Prostate gland (tissue), 2 donors: Measurements from ENCODE around the gene HOXD11. TPM values are rescaled to one million over a fixed set of nuclear protein-coding genes. Genes with fewer than 3 reads are reported as not detected.

ENCODE experiments used
- DNase-seq: peaks from one replicate; pipeline ENCODE4 v3.0.0-alpha.2; 2019; ENCODE audit warnings: low spot score
- H3K27ac ChIP-seq, 2 donors: fragments of 200-600 bp; sonication (generic); 2 replicates each; pipeline ENCODE4 v1.5.1; 2017 to 2019
- H3K27me3 ChIP-seq: fragments of 200-600 bp; sonication (generic); replicated peaks from 2 replicates; pipeline ENCODE4 v1.5.1; 2019; ENCODE audit not compliant: insufficient read depth
- H3K36me3 ChIP-seq, 2 donors: fragments of 200-600 bp; sonication (generic); 1 replicate in 1 of 2; 2 replicates in 1 of 2; pipeline versions ENCODE4 v1.5.1 to v1.8.1; 2017 to 2019
- H3K4me1 ChIP-seq: fragments of 200-600 bp; sonication (generic); replicated peaks from 2 replicates; pipeline ENCODE4 v1.5.1; 2019
- H3K4me3 ChIP-seq, 2 donors: fragments of 200-600 bp; sonication (generic); 2 replicates each; pipeline ENCODE4 v1.5.1; 2017 to 2019
- H3K9me3 ChIP-seq: fragments of 200-600 bp; sonication (generic); 2 replicates; pipeline ENCODE4 v1.5.1; 2017
- CTCF ChIP-seq, 4 experiments: fragments of 200-600 bp in 2 of 4; fragments of 450-650 bp in 2 of 4; sonication (generic) in 2 of 4; IDR thresholded peaks; 1 replicate in 3 of 4; 2 replicates in 1 of 4; pipeline ENCODE4 v1.5.1; 2016 to 2019; ENCODE audit warnings: antibody characterized with exemption in 4 of 4, mild to moderate bottlenecking in 2 of 4, moderate library complexity in 2 of 4
- POLR2A ChIP-seq: fragments of 450-650 bp; IDR thresholded peaks from one replicate; pipeline ENCODE4 v1.6.1; 2016; ENCODE audit warnings: antibody characterized with exemption, mild to moderate bottlenecking
- POLR2AphosphoS5 ChIP-seq: sonication (generic); formaldehyde crosslinking; IDR thresholded peaks from one replicate; pipeline ENCODE4 v1.6.1; 2017; ENCODE audit warnings: antibody characterized with exemption
- WGBS: methylation state at CpG from one replicate; pipeline ENCODE4 v1.1.5; 2018; 5-methylcytosine and 5-hydroxymethylcytosine counted together
- intact Hi-C: fragments of 100-400 bp; cut with DNase I; formaldehyde crosslinking; loops from one replicate; pipeline ENCODE4 v1.14.2; 2022
- total RNA-seq, 2 donors: library from RNA; depleted of rRNA; stranded (reverse); fragments of >200 nt; gene quantifications; one replicate each; pipeline ENCODE4 v1.1.0, GENCODE V29; 2016

The HOXD11 gene
- total RNA-seq, 2 donors from 2014 or later, result 8.0 to 14.9 TPM

- intact Hi-C loops, result no loop called here
- peak; percentile 56 for TF ChIP-seq POLR2AphosphoS5
- TF ChIP-seq CTCF (IDR thresholded peaks at IDR 0.05), result no peak
- no peak for TF ChIP-seq POLR2A
- Histone ChIP-seq H3K4me1 (no peaks in the 10 kb centered on the region), H3K27ac (peak overlapping the region; percentile 85 to 86), H3K4me3 (peak overlapping the region; percentile 24 to 36), H3K27me3 (peaks cover 22% of the 10 kb centered on the region), H3K36me3 (no peaks in the 10 kb centered on the region), H3K9me3 (no peaks in the 10 kb centered on the region)
- 1% methylated on average over 18 of the region's 18 CpGs for WGBS
- DNase-seq, result no peak
Observed at GRCh38 chr2:176097820-176098365, 9.2 kb upstream of the HOXD11 start.

- DNase-seq, result peak; percentile 11
- no peaks in the 10 kb centered on the region for H3K4me1 ChIP-seq
- intact Hi-C loops, result no loop called here
- H3K27me3 ChIP-seq, result peaks cover 22% of the 10 kb centered on the region
- WGBS, result 21% methylated on average over 34 of the region's 35 CpGs
- peak overlapping the region; percentile 85 to 86 for H3K27ac ChIP-seq
- H3K4me3 ChIP-seq, result peak overlapping the region; percentile 9 to 36
- H3K36me3 ChIP-seq, result no peaks in the 10 kb centered on the region
- TF ChIP-seq CTCF (IDR thresholded peaks at IDR 0.05) (peak in 1 of 4 experiments; percentile 4), POLR2A (no peak)
- H3K9me3 ChIP-seq, result no peaks in the 10 kb centered on the region
Observed at GRCh38 chr2:176098366-176099158, 8.5 kb upstream of the HOXD11 start.

GRCh38 chr2:176099159-176099727 lies 7.8 kb upstream of the HOXD11 start:
- DNase-seq, result no peak
- WGBS, result 53% methylated on average over 30 of the region's 30 CpGs
- H3K36me3 ChIP-seq, result no peaks in the 10 kb centered on the region
- no peak for TF ChIP-seq POLR2A
- TF ChIP-seq POLR2AphosphoS5, result no peak
- no peak for TF ChIP-seq CTCF (IDR thresholded peaks at IDR 0.05)
- H3K27ac ChIP-seq, result peak overlapping the region in 1 of 2 donors; percentile 86
- no peak overlapping the region for H3K4me3 ChIP-seq
- intact Hi-C loops, result no loop called here
- no peaks in the 10 kb centered on the region for H3K4me1 ChIP-seq
- H3K27me3 ChIP-seq, result peaks cover 21% of the 10 kb centered on the region
- H3K9me3 ChIP-seq, result no peaks in the 10 kb centered on the region

- Histone ChIP-seq H3K36me3 (no peaks in the 10 kb centered on the region), H3K4me1 (no peaks in the 10 kb centered on the region), H3K4me3 (peak within 1 kb of the TSS; percentile 9 to 36), H3K27me3 (peaks cover 23% of the 10 kb centered on the region), H3K27ac (peak within 1 kb of the TSS; percentile 85 to 86), H3K9me3 (no peaks in the 10 kb centered on the region)
- TF ChIP-seq CTCF (IDR thresholded peaks at IDR 0.05) (no peak), POLR2A (no peak), POLR2AphosphoS5 (no peak)
- DNase-seq, result peak; percentile 4
- WGBS, result 37% methylated on average over 69 of the region's 70 CpGs
- intact Hi-C loops, result no loop called here
Observed at GRCh38 chr2:176099728-176100546, 7.1 kb upstream of the HOXD11 start, which contains the start of gene HOXD12. Gene HOXD12 (plus strand): TSS chr2:176099795. CDS start chr2:176099802, 7 bp downstream.
